GM23338 (cell line): ENCODE results near the gene XG. TPM values are rescaled to one million over a fixed set of nuclear protein-coding genes. Genes with fewer than 3 reads are reported as not detected.

Experiments
- ATAC-seq: fragments of 200-7000 bp; cut with Tn5 transposase; 3 replicates; pipeline ENCODE4 v1.9.1; 2020
- DNase-seq: peaks from one replicate; pipeline ENCODE4 v3.0.0-alpha.2; 2015; ENCODE audit warnings: low spot score
- H2AFZ ChIP-seq: fragments of 200-600 bp; sonication (generic); 2 replicates; pipeline ENCODE4 v1.8.0; 2016; ENCODE audit warnings: antibody characterized with exemption, mild to moderate bottlenecking, moderate library complexity
- H3F3A ChIP-seq: fragments of 200-600 bp; sonication (generic); replicated peaks from 2 replicates; pipeline ENCODE4 v1.8.0; 2017; ENCODE audit warnings: antibody characterized with exemption, mixed run types, low read depth
- H3K27ac ChIP-seq: fragments of 200-600 bp; sonication (generic); 2 replicates; pipeline ENCODE4 v1.6.1; 2016; ENCODE audit warnings: low read depth
- H3K27me3 ChIP-seq: fragments of 200-600 bp; sonication (generic); 2 replicates; pipeline ENCODE4 v1.8.0; 2016; ENCODE audit warnings: mild to moderate bottlenecking, mixed run types, moderate library complexity; ENCODE audit not compliant: insufficient read depth
- H3K36me3 ChIP-seq: fragments of 200-600 bp; sonication (generic); 2 replicates; pipeline ENCODE4 v1.8.0; 2016; ENCODE audit warnings: mild to moderate bottlenecking; ENCODE audit not compliant: insufficient read depth
- H3K4me1 ChIP-seq: fragments of 200-600 bp; sonication (generic); 2 replicates; pipeline ENCODE4 v1.8.0; 2016; ENCODE audit warnings: mild to moderate bottlenecking, moderate library complexity; ENCODE audit not compliant: insufficient read depth
- H3K4me2 ChIP-seq: fragments of 200-600 bp; sonication (generic); 2 replicates; pipeline ENCODE4 v1.7.1; 2017; ENCODE audit warnings: mixed run types
- H3K4me3 ChIP-seq: fragments of 200-600 bp; sonication (generic); 2 replicates; pipeline ENCODE4 v1.6.1; 2016; ENCODE audit warnings: mixed run types
- H3K79me2 ChIP-seq: fragments of 200-600 bp; sonication (generic); replicated peaks from 2 replicates; pipeline ENCODE4 v1.8.0; 2017; ENCODE audit warnings: mild to moderate bottlenecking; ENCODE audit not compliant: insufficient read depth
- H3K9me2 ChIP-seq: fragments of 200-600 bp; sonication (generic); 2 replicates; pipeline ENCODE4 v1.8.0; 2017; ENCODE audit not compliant: insufficient read depth
- H4K20me1 ChIP-seq: fragments of 200-600 bp; sonication (generic); replicated peaks from 2 replicates; pipeline ENCODE4 v1.8.0; 2017; ENCODE audit warnings: mild to moderate bottlenecking; ENCODE audit not compliant: insufficient read depth
- H3K27ac Mint-ChIP-seq: 2 replicates; pipeline ENCODE4 v1.8.0; 2020; ENCODE audit warnings: inconsistent platforms, mild to moderate bottlenecking, moderate library complexity, mixed read lengths
- H3K27me3 Mint-ChIP-seq: 3 replicates; pipeline ENCODE4 v1.8.0; 2022; ENCODE audit warnings: low read depth, mild to moderate bottlenecking, moderate library complexity, mixed read lengths, inconsistent platforms; ENCODE audit not compliant: insufficient read depth, poor library complexity
- H3K36me3 Mint-ChIP-seq: 3 replicates; pipeline ENCODE4 v1.8.0; 2021; ENCODE audit warnings: low read depth, mild to moderate bottlenecking, inconsistent platforms, moderate library complexity, mixed read lengths
- H3K4me1 Mint-ChIP-seq: 3 replicates; pipeline ENCODE4 v1.8.0; 2020; ENCODE audit warnings: mild to moderate bottlenecking, inconsistent platforms, mixed read lengths
- H3K4me3 Mint-ChIP-seq: 3 replicates; pipeline ENCODE4 v1.8.0; 2021; ENCODE audit warnings: moderate library complexity, mild to moderate bottlenecking, inconsistent platforms, mixed read lengths
- H3K9me3 Mint-ChIP-seq: 3 replicates; pipeline ENCODE4 v1.8.0; 2020; ENCODE audit warnings: moderate library complexity, mild to moderate bottlenecking, inconsistent platforms, mixed read lengths
- EZH2 ChIP-seq: fragments of 200-600 bp; sonication (generic); IDR thresholded peaks from one replicate; pipeline ENCODE4 v1.8.0; 2017; ENCODE audit warnings: antibody characterized with exemption, mild to moderate bottlenecking, low read depth; ENCODE audit not compliant: unreplicated experiment
- EZH2phosphoT487 ChIP-seq: fragments of 200-600 bp; sonication (generic); IDR thresholded peaks from one replicate; pipeline ENCODE4 v1.8.1; 2018; ENCODE audit warnings: antibody characterized with exemption; ENCODE audit not compliant: unreplicated experiment
- JUNB ChIP-seq: IDR thresholded peaks from one replicate; pipeline ENCODE4 v1.6.1; 2016; ENCODE audit warnings: antibody characterized with exemption; ENCODE audit not compliant: unreplicated experiment
- NANOG ChIP-seq: IDR thresholded peaks from 2 replicates; pipeline ENCODE4 v1.6.1; 2016; ENCODE audit warnings: antibody characterized with exemption, borderline replicate concordance
- POLR2AphosphoS5 ChIP-seq: IDR thresholded peaks from 2 replicates; pipeline ENCODE4 v1.6.1; 2016; ENCODE audit warnings: antibody characterized with exemption, low read depth
- STAT1 ChIP-seq: IDR thresholded peaks from one replicate; pipeline ENCODE4 v1.6.1; 2016; ENCODE audit warnings: antibody characterized with exemption; ENCODE audit not compliant: unreplicated experiment
- ZNF114 ChIP-seq: fragments of 250-450 bp; sonication (Bioruptor Pico); IDR thresholded peaks from 2 replicates; pipeline ENCODE4 v1.5.0; 2020; ENCODE audit warnings: mild to moderate bottlenecking, moderate library complexity
- ZNF331 ChIP-seq: fragments of 250-450 bp; sonication (Bioruptor Pico); IDR thresholded peaks from 2 replicates; pipeline ENCODE4 v1.5.0; 2020; ENCODE audit warnings: low read depth, mild to moderate bottlenecking, moderate library complexity
- polyA plus RNA-seq: library from polyadenylated mRNA; unstranded; fragments of >200 nt; fragmentation: Nextera tagmentation; extraction: Ambion mirVana; gene quantifications from 2 replicates; pipeline ENCODE4 v1.2.1, GENCODE V29; 2016
- total RNA-seq: library from RNA; depleted of rRNA; stranded (reverse); fragments of >200 nt; shearing (Covaris generic); gene quantifications from 2 replicates; pipeline ENCODE4 v1.2.3, GENCODE V29; 2014
- TF ChIP-seq, protein P1 (sequence below): IDR thresholded peaks from 2 replicates; pipeline ENCODE4 v1.6.1; 2016; ENCODE audit warnings: antibody characterized with exemption
- TF ChIP-seq, protein P2 (sequence below): IDR thresholded peaks from one replicate; pipeline ENCODE4 v1.6.1; 2018; ENCODE audit warnings: antibody characterized with exemption; ENCODE audit not compliant: unreplicated experiment
- TF ChIP-seq, protein P3 (sequence below), 2 experiments: fragments of 200-600 bp in 1 of 2; sonication (generic) in 1 of 2; conservative IDR thresholded peaks; 2 replicates each; pipeline versions ENCODE4 v1.5.1 to v1.6.1; 2016 to 2017; ENCODE audit warnings: antibody characterized with exemption in 2 of 2, low read depth in 2 of 2, mild to moderate bottlenecking in 2 of 2, moderate library complexity in 1 of 2
- TF ChIP-seq, protein P4 (sequence below): fragments of 250-450 bp; sonication (Bioruptor Pico); IDR thresholded peaks from 2 replicates; pipeline ENCODE4 v1.5.0; 2020; ENCODE audit warnings: mild to moderate bottlenecking, moderate library complexity

The XG gene
- total and polyA plus RNA-seq, 2 experiments from 2014 or later = 0.28 to 0.60 TPM

DNA sequence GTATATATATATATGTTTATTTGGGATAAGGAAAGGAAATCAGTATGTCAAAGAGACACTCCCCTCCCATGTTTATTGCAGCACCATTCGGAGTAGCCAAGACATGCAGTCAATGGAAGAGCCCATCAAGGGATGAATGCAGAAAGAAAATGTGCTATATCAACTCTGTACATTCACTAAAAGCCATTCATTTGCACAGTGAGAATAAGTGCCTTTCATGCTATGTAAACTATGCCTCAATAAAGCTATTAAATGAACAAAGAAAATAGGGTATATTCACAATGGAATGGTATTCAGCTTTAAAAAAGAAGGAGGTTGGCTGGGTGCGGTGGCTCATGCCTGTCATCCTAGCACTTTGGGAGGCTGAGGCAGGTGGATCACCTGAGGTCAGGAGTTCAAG, 40.4 kb upstream of the XG start:
- no peak overlapping the region for H3K27ac Mint-ChIP-seq
- H3K4me1 Mint-ChIP-seq = peaks cover 39% of the 10 kb centered on the region
- Histone ChIP-seq H3K4me2 (no peak overlapping the region), H3K4me3 (no peak overlapping the region), H2AFZ (no peak overlapping the region), H3K27ac (no peak overlapping the region), H3K36me3 (no peaks in the 10 kb centered on the region), H3K4me1 (peaks cover 22% of the 10 kb centered on the region; the same call in 1 of the 2 replicates), H3K9me2 (no peaks in the 10 kb centered on the region), H3K79me2 (no peaks in the 10 kb centered on the region; the same call in 1 of the 2 replicates), H4K20me1 (no peaks in the 10 kb centered on the region), H3F3A (peaks cover 23% of the 10 kb centered on the region), H3K27me3 (no peaks in the 10 kb centered on the region)
- TF ChIP-seq EZH2 (no peak), JUNB (no peak), NANOG (no peak), STAT1 (no peak), POLR2AphosphoS5 (no peak), ZNF331 (CRISPR knock-in tag) (no peak), EZH2phosphoT487 (no peak), ZNF114 (no peak)
- TF ChIP-seq, protein P1, sequence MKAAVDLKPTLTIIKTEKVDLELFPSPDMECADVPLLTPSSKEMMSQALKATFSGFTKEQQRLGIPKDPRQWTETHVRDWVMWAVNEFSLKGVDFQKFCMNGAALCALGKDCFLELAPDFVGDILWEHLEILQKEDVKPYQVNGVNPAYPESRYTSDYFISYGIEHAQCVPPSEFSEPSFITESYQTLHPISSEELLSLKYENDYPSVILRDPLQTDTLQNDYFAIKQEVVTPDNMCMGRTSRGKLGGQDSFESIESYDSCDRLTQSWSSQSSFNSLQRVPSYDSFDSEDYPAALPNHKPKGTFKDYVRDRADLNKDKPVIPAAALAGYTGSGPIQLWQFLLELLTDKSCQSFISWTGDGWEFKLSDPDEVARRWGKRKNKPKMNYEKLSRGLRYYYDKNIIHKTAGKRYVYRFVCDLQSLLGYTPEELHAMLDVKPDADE = no peak
- TF ChIP-seq, protein P2, sequence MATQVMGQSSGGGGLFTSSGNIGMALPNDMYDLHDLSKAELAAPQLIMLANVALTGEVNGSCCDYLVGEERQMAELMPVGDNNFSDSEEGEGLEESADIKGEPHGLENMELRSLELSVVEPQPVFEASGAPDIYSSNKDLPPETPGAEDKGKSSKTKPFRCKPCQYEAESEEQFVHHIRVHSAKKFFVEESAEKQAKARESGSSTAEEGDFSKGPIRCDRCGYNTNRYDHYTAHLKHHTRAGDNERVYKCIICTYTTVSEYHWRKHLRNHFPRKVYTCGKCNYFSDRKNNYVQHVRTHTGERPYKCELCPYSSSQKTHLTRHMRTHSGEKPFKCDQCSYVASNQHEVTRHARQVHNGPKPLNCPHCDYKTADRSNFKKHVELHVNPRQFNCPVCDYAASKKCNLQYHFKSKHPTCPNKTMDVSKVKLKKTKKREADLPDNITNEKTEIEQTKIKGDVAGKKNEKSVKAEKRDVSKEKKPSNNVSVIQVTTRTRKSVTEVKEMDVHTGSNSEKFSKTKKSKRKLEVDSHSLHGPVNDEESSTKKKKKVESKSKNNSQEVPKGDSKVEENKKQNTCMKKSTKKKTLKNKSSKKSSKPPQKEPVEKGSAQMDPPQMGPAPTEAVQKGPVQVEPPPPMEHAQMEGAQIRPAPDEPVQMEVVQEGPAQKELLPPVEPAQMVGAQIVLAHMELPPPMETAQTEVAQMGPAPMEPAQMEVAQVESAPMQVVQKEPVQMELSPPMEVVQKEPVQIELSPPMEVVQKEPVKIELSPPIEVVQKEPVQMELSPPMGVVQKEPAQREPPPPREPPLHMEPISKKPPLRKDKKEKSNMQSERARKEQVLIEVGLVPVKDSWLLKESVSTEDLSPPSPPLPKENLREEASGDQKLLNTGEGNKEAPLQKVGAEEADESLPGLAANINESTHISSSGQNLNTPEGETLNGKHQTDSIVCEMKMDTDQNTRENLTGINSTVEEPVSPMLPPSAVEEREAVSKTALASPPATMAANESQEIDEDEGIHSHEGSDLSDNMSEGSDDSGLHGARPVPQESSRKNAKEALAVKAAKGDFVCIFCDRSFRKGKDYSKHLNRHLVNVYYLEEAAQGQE = no peak
- TF ChIP-seq, protein P3, sequence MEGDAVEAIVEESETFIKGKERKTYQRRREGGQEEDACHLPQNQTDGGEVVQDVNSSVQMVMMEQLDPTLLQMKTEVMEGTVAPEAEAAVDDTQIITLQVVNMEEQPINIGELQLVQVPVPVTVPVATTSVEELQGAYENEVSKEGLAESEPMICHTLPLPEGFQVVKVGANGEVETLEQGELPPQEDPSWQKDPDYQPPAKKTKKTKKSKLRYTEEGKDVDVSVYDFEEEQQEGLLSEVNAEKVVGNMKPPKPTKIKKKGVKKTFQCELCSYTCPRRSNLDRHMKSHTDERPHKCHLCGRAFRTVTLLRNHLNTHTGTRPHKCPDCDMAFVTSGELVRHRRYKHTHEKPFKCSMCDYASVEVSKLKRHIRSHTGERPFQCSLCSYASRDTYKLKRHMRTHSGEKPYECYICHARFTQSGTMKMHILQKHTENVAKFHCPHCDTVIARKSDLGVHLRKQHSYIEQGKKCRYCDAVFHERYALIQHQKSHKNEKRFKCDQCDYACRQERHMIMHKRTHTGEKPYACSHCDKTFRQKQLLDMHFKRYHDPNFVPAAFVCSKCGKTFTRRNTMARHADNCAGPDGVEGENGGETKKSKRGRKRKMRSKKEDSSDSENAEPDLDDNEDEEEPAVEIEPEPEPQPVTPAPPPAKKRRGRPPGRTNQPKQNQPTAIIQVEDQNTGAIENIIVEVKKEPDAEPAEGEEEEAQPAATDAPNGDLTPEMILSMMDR (conservative IDR thresholded peaks at IDR 0.05; ENCODE audit: low read depth in 2 of 2) = no peak
- TF ChIP-seq, protein P4, sequence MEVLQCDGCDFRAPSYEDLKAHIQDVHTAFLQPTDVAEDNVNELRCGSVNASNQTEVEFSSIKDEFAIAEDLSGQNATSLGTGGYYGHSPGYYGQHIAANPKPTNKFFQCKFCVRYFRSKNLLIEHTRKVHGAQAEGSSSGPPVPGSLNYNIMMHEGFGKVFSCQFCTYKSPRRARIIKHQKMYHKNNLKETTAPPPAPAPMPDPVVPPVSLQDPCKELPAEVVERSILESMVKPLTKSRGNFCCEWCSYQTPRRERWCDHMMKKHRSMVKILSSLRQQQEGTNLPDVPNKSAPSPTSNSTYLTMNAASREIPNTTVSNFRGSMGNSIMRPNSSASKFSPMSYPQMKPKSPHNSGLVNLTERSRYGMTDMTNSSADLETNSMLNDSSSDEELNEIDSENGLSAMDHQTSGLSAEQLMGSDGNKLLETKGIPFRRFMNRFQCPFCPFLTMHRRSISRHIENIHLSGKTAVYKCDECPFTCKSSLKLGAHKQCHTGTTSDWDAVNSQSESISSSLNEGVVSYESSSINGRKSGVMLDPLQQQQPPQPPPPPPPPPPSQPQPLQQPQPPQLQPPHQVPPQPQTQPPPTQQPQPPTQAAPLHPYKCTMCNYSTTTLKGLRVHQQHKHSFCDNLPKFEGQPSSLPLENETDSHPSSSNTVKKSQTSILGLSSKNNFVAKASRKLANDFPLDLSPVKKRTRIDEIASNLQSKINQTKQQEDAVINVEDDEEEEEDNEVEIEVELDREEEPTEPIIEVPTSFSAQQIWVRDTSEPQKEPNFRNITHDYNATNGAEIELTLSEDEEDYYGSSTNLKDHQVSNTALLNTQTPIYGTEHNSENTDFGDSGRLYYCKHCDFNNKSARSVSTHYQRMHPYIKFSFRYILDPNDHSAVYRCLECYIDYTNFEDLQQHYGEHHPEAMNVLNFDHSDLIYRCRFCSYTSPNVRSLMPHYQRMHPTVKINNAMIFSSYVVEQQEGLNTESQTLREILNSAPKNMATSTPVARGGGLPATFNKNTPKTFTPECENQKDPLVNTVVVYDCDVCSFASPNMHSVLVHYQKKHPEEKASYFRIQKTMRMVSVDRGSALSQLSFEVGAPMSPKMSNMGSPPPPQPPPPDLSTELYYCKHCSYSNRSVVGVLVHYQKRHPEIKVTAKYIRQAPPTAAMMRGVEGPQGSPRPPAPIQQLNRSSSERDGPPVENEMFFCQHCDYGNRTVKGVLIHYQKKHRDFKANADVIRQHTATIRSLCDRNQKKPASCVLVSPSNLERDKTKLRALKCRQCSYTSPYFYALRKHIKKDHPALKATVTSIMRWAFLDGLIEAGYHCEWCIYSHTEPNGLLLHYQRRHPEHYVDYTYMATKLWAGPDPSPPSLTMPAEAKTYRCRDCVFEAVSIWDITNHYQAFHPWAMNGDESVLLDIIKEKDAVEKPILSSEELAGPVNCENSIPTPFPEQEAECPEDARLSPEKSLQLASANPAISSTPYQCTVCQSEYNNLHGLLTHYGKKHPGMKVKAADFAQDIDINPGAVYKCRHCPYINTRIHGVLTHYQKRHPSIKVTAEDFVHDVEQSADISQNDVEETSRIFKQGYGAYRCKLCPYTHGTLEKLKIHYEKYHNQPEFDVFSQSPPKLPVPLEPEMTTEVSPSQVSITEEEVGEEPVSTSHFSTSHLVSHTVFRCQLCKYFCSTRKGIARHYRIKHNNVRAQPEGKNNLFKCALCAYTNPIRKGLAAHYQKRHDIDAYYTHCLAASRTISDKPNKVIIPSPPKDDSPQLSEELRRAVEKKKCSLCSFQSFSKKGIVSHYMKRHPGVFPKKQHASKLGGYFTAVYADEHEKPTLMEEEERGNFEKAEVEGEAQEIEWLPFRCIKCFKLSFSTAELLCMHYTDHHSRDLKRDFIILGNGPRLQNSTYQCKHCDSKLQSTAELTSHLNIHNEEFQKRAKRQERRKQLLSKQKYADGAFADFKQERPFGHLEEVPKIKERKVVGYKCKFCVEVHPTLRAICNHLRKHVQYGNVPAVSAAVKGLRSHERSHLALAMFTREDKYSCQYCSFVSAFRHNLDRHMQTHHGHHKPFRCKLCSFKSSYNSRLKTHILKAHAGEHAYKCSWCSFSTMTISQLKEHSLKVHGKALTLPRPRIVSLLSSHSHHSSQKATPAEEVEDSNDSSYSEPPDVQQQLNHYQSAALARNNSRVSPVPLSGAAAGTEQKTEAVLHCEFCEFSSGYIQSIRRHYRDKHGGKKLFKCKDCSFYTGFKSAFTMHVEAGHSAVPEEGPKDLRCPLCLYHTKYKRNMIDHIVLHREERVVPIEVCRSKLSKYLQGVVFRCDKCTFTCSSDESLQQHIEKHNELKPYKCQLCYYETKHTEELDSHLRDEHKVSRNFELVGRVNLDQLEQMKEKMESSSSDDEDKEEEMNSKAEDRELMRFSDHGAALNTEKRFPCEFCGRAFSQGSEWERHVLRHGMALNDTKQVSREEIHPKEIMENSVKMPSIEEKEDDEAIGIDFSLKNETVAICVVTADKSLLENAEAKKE (CRISPR knock-in tag) = no peak
- H3K9me3 Mint-ChIP-seq = no peaks in the 10 kb centered on the region
- DNase-seq = no peak
- ATAC-seq = no peak
- no peak overlapping the region for H3K4me3 Mint-ChIP-seq
- peaks cover 4% of the 10 kb centered on the region; the same call in 1 of the 3 replicates for H3K36me3 Mint-ChIP-seq
- peaks cover 7% of the 10 kb centered on the region for H3K27me3 Mint-ChIP-seq
